COR-L47 (cell line): ENCODE data around the gene TRIM66.

Experiments used
- DNase-seq: peaks from one replicate; lab custom pipeline; 2025; lab: John Stamatoyannopoulos, UW

Gene TRIM66

DNA sequence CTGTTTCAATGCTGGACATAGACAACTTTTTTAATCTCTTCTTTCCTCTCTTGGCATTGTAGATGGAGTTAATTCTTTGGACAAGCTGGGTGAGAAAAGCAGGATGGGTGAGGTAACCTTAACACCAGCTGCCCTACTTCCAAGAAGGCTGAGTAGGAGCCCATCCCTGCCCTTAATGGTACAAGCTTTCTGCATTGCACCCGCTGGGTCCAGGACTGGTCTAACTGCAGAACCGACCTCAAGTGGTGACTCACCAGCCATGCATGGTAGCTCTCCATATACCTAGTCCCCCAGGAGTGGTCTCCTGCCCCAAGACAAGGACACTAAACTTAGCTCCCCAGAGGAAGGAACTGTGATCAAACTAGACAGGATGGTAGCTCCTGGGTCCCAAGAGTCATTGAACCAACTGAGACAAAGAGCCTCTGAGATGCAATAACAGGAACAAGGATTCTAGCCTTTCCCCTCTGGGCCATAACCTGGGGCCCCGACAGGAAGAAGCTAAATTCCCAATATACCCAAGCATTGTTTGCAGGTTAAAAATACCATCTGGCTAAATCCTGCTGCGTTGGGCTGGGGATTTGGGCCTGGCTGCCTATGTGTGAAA lies 32.3 kb upstream of the TRIM66 start:
- DNase-seq: no peak

DNA sequence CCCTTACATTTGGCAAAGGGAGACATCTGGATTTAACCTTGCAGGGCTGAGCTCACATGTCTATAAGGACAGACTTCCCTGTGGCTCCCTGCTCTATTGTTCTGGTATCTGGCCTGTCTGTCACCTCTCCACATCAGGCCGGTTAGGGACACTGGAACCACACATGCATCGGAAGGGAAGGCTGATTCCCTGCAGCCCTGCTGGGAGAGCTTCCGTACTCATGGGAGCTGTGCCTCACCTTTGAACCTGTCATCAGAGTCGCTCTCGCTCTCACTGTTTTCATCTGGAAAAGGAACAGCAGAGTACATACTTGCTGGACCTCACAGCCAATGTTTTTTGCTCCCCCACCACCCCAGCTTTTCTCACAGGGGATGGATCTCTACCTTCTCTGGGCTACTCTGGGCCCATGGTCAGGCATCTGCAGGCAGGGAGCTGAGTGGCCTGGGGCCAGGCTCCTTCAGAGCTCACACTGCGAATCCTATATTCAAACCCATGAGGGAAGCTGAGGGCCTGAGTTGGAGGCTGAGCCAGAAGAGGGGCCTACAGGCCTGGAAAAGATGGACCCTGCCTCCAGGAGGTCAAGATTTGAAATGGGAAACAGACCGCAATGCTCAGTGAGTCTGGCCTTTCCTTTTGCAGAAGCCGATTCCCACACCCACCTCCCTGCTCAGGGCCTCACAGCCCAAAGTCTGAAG lies 31.4 kb upstream of the TRIM66 start:
- no peak for DNase-seq

DNA sequence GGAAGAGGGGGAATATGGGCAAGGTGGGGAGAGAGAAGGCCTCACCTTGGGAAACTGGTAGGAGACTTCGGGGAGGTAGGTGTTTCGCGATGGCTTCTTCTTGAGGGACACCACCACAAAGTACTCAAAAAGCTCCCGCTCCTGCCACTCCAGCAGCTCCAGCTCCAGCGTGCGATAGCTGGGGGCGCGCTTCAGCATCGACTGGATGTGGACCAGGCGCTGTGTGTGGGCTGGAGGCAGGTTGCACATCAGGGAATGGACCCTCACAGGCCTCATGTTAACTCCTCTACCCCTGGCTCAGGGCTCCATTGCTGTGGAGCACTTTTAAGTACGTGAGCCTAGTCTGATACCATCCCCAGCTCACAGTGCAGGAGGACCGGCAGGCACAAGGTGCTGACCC lies 30.0 kb upstream of the TRIM66 start:
- no peak for DNase-seq

DNA sequence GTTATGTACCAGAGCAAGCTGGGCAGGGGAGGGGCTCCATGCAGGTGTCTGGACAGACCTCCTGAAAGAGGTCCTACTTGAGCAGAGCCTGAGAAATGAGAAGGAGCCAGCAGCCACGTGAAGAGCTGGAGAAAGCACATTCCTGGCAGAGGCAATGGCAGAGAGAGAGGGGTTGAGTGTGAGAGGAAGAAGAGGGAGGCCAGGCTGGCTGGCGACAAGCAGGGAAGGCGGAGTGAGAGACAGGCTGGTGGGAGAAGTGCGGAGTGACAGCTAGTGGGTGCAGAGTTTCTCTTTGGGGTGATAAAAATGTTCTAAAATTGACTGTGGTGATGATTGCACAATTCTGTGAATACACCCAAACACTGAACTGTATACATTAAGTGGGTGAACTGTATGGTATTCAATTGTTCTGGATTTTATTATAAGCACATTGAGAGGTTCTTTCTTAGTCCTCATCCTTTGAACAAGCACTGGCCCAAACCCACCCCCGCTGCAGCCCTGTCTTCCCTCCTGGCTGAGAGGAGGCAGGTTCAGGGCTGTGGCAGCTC lies 29.5 kb upstream of the TRIM66 start:
- no peak for DNase-seq

DNA sequence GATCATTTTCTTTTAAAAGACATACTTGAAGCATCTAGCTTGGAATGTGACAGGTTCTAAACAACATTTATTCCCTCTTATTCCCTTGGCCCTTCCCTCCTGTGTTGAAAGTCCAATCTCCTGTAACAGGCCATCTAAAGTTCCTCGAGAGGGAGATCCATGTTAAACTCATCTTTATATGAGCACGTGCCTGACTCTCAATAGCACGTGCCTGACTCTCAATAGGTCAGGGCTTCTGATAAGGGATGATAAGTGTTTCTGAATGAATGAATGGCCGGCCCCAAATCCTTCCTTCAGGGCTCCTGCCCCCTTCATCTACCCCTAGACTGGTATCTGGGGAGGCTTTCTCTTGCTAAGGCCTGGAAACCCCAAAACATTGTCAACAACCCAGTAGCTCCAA lies 27.3 kb upstream of the TRIM66 start:
- DNase-seq: no peak

DNA sequence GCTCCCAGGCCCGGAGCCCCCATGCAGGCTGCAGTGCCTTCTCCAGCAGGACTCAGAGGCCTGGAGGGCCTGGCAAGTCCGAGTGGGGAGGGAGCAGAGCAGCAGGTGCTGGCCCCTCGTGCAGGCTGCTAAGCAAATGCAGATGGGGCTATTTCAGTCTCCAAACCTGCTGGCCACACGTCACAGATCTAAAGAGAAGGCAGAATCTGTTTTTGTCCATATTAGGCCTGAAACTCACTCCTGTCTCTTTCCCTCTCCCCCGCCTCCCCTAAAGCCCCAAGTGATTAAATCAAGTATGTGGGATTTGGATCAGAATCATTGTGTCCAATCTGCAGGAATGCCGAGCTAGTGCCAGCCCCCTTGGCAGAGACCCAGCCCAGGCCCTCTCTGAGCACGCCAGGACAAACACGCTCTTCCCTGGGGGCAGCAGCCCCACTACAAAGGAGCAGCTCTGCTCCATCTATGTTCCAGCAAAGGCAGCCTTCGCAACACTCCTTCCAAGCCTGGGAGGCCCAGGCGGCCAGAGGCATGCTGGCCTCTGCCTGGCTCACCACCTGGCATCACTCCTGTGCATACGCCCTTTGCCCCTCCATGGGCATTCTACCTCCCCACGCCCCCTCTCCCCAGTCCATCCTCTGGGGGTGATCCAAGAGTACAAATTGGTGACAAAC lies 26.7 kb upstream of the TRIM66 start:
- DNase-seq: no peak

DNA sequence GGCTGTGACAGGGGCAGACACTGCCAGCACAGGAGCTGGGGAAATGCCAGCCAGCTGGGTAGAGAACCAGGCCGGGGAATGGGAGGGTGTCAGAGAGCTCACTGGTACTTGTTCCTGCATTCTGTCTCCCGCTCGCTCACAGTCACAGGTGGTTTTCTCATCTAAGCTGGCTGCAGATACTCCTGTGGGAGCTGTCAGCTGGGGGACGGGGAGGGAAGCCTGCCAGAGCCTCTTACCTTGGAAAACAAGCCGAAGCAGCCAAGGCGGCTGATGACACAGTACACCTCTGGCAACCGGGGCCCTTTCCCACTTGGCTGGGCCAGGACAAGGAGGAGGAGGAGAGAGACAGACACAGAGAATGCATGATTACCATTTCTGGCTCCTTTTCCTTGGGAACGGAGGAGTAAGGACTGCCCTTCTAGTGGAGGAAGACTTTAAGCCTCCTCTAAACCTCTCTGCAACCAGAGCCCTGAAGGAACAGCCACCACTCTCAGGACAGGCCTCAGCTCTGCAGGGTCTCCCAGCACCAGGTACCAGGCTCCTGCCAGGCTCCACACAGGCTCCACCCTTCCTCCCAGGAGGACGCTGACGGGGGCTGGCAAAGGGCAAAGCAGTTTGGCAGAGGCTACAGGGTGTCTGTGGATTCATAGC lies 25.2 kb upstream of the TRIM66 start:
- DNase-seq: no peak

DNA sequence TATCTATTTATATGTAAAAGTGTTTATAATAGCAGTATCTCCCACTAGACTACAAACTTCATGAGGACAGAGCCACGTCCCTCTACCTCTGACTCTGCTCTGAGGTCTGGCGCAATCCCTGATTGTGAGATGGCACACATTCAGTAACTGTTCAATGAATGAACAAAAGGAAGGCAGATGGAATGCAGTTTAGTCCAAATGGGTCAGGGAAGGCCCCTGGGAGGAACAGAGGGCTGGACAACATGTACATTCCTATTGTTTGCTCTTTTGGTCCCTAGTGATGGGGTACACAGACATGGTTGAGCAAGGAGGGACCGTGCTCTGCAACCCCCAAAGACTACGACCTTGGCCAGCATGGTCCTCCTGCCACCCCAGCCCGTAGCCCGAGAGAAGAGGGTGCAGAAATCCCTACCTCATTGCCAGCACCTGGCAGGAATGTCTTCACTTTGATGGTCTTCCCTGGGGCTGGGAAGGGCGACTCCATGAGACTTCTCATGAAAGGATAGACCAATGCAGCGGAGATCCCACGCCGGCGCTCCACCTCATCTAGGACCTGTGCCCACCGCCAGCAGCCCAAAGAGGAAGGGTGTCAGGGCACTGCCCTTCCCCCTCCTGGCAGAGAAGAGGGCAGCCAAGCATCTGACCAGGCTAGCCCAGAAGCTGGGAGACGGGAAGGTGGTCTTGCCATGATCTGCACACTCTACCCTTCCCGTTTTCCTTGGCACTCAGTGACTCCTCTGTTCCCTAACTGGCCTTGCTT lies 24.4 kb upstream of the TRIM66 start:
- no peak for DNase-seq

DNA sequence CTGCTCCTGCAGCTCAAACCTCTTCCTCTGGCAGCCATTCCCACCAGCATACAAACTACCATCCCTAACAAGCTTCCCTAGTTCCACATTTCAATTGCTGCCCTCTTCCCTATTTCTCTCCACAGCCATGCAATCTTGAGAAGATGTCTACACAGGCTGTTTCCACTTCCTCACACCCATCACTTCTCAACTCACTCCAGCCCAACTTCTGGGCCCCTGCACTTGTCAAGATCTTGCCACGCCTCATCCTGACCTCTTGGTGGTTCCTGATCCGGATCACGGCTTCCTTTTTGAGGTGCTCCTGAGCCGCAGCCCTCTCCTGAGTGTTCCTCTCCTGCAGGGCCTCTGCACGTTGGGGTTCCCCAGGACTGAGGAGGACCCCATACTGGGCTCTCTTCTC lies 22.7 kb upstream of the TRIM66 start:
- DNase-seq: no peak

DNA sequence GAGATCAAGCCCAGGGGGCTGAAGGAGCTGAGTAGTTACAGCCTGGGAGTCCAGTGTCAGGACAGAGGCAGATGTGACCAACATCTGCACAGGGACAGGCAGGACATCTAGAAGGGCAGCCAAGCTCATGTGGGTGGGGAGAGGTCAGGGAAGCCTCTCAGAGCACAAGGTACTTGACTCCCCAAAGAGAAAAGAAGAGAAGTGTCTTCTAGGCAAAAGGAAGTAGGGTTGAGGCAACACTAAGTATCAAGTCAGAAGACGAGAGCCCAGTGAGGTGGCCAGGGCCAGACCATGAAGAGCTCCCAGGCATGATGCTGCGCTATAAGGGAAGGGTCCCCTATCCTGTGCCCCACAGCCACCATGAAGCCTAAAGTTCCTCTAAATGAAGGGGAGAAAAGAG lies 21.7 kb upstream of the TRIM66 start:
- DNase-seq: no peak

DNA sequence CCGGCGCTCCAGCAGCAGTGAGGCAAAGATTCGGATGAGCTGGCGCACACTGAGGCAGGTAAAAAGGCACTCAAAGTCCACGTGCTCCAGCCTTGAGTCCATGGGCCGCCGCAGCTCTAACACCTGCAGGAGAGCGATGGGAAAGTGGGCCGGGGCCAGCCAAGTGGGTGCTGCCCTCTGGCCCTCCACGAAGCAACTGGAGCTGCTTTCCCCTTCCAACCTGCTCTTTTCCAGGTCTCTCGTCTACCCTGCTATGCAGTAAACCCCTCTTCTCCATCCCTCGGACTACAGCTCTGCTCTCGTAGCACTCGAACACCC lies 20.1 kb upstream of the TRIM66 start:
- no peak for DNase-seq

DNA sequence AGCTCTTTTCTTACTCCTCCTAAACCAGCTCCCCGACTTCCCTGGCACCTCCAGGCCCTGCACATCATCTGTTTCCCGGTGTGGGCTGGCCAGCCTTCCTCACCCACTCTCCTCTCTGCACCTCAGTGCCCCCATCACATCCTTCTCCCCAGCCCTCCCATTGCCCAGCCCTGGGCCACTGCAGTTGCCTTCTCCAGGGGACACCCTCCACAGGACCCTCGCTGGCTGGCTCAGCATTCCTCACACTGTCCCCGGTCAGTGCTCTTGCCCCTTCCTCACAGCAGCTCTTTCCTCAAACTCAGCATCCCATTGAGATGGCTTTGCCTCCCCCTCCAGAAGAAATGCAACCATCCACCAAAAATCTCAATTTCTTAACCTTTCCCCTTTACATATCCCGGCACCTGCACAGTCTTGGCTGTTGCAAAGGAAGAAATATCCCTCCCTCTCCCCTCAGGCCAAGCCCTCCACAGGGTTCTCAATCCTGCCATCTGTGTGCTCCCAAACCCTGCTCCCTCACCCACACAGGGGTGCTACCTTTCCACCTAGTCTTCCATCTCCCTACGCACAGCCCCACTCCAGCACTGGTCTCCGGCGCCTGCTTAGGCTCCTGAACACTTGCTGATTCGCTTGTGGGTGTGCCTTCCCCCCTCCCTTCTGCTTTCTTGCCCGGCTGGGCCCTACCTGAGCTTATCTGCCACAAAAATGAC lies 19.6 kb upstream of the TRIM66 start:
- DNase-seq: no peak

DNA sequence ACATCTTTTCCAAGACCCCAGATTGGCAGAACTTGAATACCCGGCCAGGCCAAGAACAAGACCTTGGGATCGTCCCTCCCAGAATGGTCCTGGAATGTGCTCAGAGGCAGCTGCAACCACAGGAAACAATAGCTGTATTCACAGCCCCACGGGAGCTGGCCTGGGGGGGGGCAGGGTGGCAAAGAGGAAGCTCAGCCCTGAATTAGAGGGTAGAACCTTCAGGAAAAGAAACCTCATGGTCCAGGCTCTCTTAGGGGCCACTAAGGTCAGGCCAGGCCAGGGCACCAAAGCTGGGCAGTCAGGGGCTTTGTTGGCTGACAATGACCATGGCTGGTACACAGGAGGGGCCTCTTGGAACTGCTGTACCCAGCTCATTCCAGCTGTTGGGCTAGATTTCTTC lies 17.4 kb upstream of the TRIM66 start:
- DNase-seq: no peak

DNA sequence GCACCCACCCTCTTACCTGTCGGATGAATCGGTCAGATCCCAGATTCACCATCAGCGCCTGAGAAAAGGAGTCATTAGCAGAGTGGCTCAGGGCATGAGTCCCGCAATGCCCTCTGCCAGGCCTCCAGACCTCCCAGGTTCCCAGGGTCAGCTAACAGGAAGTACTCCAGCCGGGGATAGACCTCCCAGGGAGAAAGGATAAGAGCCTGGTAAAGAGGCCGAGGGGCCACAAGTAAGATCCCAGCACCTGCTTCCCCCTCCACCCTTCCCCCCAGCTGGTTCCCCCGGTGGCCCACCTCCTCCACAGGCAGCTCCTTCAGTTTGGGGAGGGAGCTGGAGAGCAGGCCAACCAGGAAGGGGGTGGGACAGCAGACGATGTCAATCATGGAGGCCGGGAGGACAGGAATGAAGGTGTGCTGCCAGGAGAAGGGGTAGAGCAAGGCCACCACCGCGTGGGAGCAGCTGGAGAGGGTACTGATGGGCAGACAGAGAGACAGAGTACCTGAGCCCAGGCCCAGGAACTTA lies 16.5 kb upstream of the TRIM66 start:
- DNase-seq: no peak

DNA sequence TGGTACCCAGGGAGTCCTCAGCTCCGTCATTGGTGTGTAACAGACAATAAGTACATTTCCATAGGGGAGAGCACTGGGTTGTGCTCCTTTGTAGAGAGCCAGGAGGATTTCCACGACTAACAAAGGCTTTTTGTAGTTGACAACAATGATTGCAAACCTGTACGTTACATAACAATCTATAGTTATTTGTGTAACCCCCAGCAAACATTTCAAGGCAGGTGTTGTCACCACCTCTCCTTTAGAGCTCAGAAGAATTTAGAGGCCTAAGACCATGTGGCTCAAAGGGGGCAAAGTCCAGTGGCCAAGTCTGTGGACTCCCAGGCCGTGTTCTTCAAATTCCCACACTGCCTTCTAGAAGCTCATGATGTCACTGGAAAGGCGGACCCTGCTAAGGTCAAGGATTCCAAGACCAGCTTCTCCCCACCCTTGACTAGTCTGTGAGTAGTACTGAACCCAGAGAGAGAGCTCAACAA lies 15.9 kb upstream of the TRIM66 start:
- no peak for DNase-seq

DNA sequence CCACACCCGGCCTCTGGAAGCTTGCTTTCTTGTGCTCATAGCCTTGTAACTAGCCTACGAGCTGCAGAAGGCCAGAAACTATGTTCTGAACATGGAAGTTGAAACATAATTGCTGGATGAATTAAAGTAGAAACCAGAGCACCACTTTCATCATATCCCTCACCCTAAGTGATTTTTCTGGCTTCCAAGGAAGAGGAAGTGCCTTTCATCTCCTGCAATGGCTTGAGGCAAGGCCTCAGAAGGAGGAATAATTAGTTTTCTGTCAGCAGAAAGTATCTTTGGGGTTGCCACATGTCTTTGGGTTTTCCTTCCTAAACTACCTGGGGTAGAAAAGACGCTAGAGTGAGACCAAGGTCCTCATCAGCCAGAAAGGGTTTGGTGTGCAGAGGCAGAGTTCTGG lies 14.6 kb upstream of the TRIM66 start:
- DNase-seq: no peak

DNA sequence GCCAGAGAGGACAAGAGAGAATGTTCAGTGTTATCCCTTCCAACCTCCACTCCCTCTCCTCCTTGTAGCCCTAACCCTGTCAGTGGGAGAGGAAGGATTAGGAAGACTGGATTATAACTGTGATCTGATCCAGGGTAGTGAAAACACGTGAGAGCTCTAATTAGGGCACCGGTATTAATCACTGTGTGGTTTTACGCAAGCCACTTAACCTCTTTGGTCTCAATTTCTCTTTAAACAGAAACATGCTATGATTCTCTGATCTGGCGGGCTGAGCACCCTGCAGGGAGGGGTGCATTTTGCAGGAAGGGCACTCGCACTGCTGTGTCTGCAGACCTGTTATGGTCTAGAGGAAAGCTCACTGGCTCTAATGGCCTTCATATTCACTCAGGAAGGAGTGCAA lies 11.7 kb upstream of the TRIM66 start:
- DNase-seq: no peak

DNA sequence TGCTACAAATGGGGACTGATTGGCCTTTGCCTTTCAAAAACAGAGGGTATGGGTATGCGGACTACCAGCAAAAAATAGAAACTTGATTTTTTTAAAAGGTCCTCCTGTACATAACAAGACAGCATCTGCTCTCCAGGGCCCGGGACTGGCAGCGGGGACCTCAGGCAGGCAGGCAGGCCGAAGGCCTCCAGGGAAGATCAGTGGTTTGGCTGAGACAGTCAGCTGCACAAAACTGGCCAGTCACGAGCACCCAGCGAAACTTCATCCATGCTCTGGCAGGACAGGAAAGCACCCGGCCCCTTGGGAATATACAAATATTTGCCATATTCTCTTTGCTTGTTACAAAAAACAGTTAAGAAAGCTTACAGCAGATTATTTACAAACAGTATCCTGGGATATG lies 11.1 kb upstream of the TRIM66 start:
- DNase-seq: no peak

DNA sequence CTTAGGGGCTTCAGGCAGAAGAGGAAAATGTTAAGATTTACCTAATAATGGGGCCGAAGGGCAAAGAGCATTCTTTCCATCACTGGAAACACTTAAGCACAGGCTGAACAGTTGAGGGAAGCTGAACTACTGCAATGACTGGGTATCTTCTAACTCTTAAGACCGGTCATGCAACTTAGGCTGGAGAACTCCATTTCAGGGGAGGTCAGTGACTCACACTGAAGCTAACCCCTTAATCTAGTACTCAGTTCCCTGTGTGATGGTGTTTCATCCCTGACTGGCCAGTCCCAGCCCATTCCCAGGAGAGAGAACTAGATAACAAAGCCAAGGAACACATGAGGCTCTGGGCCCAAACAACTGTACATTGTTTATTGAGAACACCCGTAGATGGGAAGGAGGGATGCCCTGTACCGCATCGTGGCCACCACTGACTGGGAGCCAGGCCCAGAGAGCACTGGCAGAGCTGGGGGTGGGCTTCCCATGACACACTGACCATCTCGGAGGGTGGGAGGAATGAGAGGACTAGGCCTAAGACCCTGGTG lies 10.6 kb upstream of the TRIM66 start:
- no peak for DNase-seq

DNA sequence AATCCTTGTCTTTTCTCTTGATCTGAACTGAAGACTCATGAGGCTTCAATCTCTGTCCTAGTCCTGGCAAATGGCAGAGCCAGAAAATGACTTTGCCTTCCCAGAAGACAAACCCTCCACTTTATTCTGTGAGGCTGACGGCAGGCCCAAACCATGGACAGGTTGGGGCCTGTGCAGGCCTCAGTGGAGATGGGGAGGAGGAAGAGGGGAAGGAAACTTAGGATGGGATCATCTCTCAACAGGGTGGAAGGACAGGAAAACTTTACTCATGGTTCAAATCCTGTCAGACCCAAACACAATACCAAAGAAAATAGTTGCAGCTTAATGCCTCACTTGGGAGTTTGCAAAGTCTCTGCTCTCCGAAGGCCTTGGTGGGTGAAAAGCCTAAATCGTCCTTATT lies 10.0 kb upstream of the TRIM66 start:
- DNase-seq: no peak

DNA sequence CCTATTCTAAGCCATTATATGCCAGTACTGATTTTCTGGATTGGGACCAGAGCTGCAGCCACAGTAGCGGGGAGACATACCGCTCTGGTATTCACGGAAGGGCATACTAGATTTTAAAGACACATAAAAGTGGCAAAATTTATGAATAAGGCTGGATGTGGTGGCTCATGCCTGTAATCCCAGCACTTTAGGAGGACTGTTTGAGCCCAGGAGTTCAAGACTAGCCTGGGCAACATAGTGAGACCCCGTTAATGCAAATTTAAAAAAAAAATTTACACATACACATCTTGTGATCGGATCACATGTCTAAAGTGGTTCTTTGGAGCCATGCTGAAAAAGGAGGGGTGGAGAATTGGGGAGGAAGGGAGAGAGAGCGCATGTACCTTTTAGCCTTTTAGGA lies 9.1 kb upstream of the TRIM66 start:
- no peak for DNase-seq
